NCI-H460 (cell line): ENCODE data around the gene FER. TPM values are rescaled to one million over a fixed set of nuclear protein-coding genes. Genes with fewer than 3 reads are reported as not detected.
A peak's percentile ranks its signal among the peaks of the same experiment; 100 is the strongest.
"Not testable (repeated sequence)": the region's sequence is repeated elsewhere in the genome, so short reads cannot be mapped to it uniquely, and the experiment has no call there.

ENCODE experiments used
- DNase-seq: peaks from one replicate; pipeline ENCODE4 v3.0.0-alpha.2; 2016; ENCODE audit warnings: low read depth; ENCODE audit errors: extremely low read depth
- total RNA-seq: library from RNA; depleted of rRNA; stranded (reverse); fragments of >200 nt; shearing (Covaris generic); gene quantifications from 2 replicates; pipeline ENCODE4 v1.2.3, GENCODE V29; 2014

The FER gene
- total RNA-seq, 1 experiment from 2014 or later = 14.4 TPM

- no peak for DNase-seq
Observed at GRCh38 chr5:108743846-108744245, 3.9 kb upstream of the FER start.

DNA sequence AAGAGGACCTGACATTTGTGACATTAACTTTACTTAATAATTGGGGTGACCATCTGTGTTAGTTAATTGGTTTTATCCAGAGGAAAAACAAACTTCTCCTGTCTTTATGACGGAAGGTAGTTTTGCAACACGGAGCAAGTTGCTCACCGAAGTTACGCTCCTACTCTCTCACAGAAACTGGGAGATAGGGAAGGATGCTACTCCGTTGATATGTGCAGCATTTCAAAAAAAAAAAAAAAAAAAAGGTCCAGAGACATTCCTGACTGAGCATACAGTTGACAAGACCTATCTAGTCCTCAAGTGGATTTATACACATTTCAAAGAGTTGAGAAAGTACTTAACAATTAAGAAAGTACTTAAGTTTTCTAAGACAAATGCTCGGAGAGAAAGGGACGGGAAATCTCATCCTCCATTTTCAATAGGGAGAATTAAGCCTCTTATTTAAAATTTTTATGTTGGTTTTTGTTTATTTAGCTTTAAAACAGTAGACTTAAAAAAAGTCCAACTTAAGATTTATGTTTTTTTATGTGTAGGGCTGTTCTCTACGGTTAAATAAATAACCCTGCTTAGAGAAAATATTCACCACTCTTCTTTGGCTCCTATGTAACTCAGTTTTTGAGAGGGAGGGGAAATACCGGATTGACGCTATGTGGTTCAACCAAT is 455 bp upstream of the FER start:
- DNase-seq = no peak

- DNase-seq = peak; percentile 98
Observed at GRCh38 chr5:108748401-108749127, 867 bp downstream of the FER start.

DNA sequence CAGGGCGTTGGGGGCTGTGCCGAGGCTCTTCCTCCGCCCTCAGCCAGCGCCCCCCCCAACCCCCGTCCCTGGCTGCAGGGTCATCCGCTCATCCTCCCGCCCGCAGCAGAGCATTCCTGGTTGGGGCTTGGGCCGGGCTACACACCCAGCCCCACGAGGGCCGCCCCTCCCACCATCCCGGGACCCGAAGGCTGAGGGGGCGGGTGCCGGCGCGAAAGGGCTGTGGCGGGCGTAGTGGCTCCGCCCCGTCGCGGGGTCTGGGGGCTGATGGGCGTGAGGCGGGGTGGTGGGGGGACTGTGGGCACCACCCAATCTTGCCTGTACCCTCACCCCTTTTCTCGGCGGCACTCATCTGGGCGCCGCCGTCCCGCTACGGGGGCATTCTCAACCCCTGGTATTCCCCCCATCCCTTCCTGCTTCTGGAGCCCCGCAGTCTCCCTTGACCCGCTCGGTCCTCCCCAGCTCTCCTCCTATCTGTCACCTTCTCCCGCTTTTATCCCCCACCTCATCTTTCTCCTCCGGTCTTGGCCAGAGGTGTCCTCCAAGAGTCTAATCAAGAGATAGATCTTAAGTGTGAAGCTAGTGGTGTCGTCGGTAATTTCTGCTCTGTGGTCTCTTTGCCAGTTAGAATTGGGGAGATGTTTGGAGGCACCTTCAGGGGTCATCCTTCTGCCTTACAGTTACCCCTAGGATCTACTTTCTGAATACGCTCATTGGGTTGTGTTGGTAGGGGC is 1.6 kb downstream of the FER start:
- DNase-seq = no peak

DNA sequence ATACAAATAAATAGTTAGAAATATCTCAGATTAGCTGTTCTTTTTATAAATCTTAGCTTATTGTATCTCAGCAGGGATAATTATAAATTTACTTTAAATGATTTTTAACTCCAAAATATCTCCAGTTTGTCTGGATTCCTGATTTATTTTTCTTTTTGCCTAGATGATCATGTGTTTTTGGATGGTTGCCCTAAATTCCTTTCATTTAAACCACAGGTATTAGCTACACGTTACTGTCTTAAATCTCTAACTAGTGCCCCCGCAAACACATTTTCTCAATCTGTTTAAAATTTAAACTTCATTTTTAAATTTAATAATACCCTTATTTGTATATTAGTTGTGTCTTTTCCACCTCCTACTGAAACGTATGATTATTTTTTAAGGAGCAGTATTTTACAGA is 5.6 kb downstream of the FER start:
- no peak for DNase-seq

DNA sequence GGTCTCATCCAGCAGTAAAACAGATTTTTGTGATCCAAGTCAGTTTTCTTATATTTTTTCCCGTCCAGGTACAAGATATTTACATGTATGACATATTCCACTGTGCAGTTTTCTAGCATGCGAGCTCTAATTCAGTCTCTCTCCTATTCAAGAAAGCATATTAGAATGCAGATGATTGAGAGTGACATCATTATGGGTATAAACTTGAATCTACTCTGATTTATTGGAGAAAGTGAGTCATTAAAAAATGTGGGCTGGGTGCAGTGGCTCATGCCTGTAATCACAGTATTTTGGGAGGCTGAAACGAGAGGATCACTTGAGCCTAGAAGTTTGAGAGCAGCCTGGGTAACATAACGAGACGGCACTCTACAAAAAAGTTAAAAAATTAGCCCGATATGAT is 6.2 kb downstream of the FER start:
- no peak for DNase-seq

DNA sequence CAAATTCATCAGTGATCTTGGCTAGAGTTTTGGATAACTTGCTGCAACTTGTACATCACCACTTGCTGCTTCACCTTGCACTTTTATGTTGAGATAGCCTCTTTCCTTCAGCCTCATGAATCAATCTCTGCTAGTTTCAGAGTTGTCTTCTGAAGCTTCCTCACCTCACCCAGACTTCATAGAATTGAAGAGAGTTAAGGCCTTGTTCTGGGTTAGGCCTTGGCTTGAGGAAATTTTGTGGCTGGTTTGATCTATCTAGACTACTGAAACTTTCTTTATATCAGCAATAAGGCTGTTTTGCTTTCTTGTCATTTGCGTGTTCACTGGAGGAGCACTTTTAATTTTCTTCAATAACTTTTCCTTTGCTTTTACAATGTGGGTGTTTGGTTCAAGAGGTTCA is 12.8 kb downstream of the FER start:
- no peak for DNase-seq

DNA sequence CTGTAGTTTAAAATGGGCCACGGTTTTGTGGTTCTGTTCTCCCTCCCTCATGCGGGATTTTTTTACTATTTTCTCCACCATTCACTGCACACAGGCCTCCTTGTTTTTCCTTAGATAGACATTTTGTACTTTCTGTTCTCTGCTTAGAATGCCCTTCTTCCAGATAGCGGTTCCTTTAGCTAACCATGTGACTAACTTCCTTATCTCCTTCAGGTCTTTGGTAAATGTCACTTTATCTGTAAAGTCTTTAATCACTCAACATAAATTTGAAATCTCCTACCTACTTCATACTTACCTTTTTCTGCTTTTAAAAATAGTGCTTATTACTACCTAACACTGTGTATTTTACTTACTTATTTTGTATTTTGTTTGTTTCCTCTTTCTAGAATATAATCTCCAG is 15.0 kb downstream of the FER start:
- no peak for DNase-seq

DNA sequence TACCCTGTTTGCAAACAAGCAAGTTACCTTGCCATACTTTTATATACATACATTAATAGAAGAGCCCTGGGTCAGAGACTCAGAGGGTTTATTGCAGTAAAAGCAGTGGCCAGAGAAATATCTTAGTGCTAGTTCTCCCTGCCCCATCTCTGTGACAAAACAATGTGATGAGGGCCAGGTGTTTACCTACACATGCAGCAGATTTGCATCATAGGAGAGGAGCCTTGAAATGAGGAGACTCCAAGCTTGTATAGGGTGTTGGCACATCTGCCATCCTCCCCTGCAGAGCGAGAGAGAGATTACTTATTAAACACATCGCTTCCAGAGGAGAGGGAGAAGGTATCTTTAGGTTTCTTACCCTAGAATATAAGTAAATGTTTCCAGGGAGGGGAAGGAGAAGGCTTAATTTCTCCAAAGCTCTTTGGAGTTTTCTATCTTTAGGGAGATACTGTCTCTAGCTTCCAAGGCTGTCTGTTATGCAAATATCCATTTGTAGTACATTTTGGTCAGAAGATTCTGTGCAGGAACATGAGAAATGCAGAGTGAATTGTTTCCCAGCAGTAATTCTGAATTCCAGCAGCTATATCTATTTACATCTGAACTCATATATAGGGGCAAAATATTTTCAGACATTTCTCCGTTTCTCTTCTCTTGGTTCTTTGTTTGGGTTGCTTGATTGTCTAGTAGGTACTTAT is 15.7 kb downstream of the FER start:
- DNase-seq = no peak

DNA sequence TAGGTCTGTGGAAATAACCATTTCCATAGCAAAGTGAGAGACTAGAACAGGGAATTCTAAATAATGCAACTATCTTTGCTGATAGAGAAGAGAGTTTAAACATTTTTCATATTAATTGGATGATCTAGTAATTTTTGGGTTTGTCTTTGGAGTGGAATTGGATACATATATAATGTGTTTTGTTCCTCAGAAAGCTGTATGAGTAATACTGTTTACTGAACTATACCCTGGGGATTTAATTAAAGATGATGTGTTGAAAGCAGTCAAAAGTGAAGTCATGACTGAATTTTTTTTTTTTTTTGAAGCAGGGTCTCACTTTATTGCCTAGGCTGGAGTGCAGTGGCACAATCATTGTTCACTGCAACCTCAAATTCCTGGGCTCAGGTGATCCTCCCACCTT is 17.9 kb downstream of the FER start:
- DNase-seq = no peak

GRCh38 chr5:108766916-108767315 is 19.2 kb downstream of the FER start:
- DNase-seq = not testable (repeated sequence)

- no peak for DNase-seq
Observed at GRCh38 chr5:108769352-108769751, 21.7 kb downstream of the FER start.

- DNase-seq = no peak
Observed at GRCh38 chr5:108772626-108773025, 24.9 kb downstream of the FER start.

DNA sequence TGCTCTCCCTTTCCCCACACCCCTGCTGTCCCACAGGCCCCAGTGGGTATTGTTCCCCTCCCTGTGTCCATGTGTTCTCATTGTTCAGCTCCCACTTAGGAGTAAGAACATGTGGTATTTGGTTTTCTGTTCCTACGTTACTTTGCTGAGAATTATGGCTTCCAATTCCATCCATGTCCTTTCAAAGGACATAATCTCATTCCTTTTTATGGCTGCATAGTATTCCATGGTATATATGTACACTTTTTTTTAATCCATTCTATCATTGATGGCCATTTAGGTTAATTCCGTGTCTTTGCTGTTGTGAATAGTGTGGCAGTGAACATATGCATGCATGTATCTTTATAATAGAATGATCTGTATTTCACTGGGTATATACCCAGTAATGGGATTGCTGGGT is 25.6 kb downstream of the FER start:
- DNase-seq = no peak

- not testable (repeated sequence) for DNase-seq
Observed at GRCh38 chr5:108774079-108774478, 26.4 kb downstream of the FER start.

- not testable (repeated sequence) for DNase-seq
Observed at GRCh38 chr5:108777582-108777981, 29.9 kb downstream of the FER start.

DNA sequence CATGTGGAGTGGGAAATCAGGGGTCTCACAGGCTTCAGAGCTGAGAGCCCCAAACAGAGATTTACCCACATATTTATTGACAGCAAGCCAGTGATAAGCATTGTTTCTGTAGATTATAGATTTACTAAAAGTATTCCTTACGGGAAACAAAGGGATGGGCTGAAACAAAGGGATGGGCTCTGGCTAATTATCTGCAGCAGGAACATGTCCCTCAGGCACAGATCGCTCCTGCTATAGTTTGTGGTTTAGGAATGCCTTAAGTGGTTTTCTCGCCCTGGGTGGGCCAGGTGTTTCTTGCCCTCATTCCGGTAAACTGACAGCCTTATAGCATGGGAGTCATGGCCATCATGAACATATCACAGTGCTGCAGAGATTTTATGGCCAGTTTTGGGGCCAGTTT is 36.9 kb downstream of the FER start:
- not testable (repeated sequence) for DNase-seq

DNA sequence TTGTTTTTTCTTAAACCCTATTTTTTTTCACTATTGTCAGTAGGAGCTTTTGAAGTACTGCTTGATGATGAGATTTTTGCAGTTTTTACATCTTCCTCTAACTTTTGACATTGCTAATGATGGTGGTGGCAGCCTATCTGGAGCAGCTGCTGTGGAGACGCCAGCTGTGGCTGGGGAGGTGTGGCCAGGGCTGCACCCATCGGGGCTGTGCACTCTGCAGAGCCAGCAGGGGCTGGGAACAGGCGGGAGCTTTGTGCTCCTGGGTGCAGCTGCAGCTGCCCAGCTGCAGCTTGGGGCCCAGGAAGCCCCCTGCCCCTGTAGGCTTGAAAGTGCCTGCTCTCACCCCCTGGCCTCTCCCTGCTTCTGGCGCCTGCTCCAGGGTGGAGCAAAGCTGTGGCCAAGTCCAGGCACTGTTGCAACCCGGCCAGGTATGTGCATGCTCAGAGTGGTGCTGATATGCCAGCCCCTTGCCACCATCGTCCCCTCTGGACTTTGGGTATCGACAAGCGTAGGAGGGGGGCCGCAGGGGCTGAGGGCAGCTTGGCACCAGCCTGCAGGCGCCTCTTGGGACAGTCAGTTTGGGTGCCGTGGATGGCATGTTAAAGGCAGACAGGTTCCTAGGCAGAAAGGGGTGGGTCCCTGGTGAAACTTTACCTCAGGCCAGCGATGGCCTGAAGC is 39.2 kb downstream of the FER start:
- no peak for DNase-seq

- DNase-seq = no peak
Observed at GRCh38 chr5:108788142-108788541, 40.4 kb downstream of the FER start.

DNA sequence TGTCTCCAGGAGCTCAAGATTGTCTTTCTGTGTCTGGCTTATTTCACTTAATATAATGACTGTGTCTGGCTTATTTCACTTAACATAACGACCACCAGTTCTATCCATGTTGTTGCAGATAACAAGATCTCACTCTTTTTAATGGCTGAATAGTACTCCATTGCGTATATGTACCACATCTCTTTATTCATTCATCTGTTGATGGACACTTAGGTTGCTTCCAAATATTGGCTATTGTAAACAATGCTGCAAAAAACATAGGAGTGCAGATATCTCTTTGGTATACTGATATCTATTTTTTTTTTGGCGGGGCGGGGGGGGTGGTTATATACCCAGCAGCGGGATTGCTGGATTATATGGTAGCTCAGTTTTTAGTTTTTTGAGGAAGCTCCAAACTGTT is 45.5 kb downstream of the FER start:
- no peak for DNase-seq

GRCh38 chr5:108794349-108794748 is 46.7 kb downstream of the FER start:
- DNase-seq = not testable (repeated sequence)
